NCI-H1092 (cell line): ENCODE data around the gene SMOC1.

Experiments
- DNase-seq: peaks from one replicate; lab custom pipeline; 2025; lab: John Stamatoyannopoulos, UW

The SMOC1 gene, protein sequence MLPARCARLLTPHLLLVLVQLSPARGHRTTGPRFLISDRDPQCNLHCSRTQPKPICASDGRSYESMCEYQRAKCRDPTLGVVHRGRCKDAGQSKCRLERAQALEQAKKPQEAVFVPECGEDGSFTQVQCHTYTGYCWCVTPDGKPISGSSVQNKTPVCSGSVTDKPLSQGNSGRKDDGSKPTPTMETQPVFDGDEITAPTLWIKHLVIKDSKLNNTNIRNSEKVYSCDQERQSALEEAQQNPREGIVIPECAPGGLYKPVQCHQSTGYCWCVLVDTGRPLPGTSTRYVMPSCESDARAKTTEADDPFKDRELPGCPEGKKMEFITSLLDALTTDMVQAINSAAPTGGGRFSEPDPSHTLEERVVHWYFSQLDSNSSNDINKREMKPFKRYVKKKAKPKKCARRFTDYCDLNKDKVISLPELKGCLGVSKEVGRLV

GRCh38 chr14:69879175-69880043, at the start of gene SMOC1:
Gene SMOC1, plus strand, starts transcription at chr14:69879416. Its CDS starts 263 bp downstream, at chr14:69879679.
- DNase-seq = peak; percentile 64

- DNase-seq = no peak
Observed at GRCh38 chr14:69838881-69839416, 40.3 kb upstream of the SMOC1 start.

- DNase-seq = no peak
Observed at GRCh38 chr14:69839661-69840060, 39.6 kb upstream of the SMOC1 start.

GRCh38 chr14:69841656-69842055, 37.6 kb upstream of the SMOC1 start:
- DNase-seq = peak; percentile 77

GRCh38 chr14:69842686-69843420, 36.4 kb upstream of the SMOC1 start:
- DNase-seq = peak; percentile 62

DNA sequence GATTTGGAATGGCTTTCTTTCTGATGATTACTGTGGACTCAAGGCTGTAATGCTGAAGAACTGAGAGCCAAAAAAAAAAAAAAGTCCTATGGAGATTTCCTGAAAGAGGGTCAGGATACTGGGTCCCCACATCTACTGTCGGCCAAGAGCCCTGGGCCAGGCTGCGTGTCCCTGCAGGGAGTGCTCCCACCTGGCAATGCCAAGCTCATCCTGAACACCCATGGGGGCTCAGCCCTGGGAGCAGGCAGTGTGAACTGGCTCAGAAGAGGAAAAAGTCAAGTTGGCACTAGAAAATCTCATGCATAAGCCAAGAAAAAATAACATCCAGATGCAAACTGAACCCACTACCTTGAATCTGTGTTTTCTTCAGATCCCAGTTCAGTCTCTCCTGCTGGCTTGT, 35.0 kb upstream of the SMOC1 start:
- no peak for DNase-seq

- DNase-seq = no peak
Observed at GRCh38 chr14:69845050-69845581, 34.1 kb upstream of the SMOC1 start.

GRCh38 chr14:69845787-69846186, 33.4 kb upstream of the SMOC1 start:
- no peak for DNase-seq

DNA sequence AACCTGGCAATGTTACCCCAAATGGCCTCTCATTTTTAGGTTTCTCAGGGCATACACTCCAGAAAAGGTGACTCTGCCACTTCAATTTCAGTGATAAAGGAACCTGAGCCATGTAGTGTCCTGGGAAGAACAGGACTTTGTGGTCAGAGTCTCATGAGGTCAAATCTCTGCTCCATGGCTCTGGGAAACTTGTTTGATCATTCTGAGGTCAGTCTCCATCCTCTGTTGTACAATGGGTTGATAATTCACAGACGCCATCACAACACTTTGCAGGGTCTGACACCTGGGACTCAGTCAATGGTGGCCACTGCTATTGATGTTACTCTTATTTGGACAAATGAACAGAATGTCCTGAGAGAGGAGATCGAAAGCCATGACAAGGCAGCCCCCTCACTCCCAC, 31.1 kb upstream of the SMOC1 start:
- no peak for DNase-seq

DNA sequence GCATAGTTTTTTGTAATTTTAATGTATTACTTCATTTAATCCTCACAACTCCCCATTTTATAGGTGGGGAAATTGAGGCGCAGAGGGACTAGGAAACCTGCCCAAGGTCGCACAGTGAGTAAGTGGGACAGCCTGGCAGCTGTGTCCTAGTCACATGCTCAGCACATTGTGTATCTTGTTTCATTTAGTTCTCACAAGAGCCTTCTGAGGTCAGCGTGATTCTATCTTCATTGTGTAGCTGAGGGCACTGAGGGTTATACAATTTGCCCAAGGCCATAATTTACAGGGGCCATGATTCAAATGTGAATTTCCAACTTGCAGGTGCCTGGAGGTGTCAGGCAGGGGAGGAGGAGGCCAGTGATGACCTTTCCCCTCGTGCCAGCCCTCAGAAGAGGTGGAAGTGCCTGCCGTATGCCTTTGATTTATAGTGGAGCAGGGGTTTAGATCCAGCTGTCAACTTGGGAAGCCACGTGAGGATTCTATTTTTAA, 30.3 kb upstream of the SMOC1 start:
- peak; percentile 19 for DNase-seq

- DNase-seq = no peak
Observed at GRCh38 chr14:69850086-69850735, 29.0 kb upstream of the SMOC1 start.

- no peak for DNase-seq
Observed at GRCh38 chr14:69850736-69851112, 28.5 kb upstream of the SMOC1 start.

DNA sequence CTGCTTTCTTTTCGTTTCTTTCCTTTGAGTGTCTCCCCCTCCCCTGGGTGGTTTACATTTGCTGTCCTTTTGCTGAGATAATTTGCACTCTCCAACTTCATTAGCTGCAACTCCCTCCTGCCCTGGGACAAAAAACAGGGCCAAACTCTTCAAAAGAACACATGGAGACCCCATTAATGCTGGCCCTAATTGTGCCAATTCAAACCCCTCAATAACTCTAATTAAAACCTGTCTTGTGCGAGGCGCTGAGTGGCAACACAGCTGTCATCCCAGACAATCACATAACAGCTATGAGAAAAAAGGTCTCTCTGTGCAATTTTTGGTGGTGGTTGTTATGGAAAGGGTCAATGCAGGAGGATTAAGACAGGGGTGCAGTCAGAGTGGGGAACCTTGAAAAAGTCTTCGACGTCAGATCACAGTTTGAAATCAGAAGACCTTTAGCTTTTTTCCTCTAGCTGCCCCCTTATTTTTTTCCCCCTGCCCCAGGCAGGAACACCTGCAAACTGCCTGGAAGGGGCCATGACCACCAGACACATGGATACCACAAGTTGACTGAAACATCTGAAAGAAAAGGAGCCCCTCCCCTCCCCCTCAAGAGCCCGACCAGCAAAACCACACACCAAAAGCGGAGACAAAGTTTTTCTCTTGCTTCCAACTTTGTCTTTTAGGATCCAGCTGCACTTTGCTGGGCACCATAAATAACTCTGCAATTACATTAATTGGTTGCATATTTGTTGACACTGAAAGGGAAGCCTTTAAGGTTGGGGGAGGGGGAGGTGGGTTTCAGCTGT, 26.5 kb upstream of the SMOC1 start:
- no peak for DNase-seq

DNA sequence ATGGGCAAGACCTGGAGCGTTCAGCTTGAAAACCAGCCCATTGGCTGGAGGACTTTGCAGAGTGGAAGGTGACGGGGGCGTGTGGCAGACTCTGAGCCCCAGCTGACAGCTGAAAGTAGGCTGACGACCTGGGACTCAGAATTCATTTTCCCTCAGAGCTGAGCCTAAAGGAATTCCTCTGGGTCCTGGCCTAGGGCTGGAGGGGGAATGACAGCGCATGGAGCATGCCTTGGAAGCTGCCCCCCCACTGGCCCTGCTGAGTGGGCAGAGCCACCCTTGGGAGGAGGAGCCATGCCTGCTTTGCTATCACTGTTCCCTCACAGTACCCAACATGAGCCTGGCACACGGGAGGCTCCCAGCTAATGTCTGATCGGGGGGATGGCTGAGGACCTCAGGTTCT, 25.4 kb upstream of the SMOC1 start:
- no peak for DNase-seq

DNA sequence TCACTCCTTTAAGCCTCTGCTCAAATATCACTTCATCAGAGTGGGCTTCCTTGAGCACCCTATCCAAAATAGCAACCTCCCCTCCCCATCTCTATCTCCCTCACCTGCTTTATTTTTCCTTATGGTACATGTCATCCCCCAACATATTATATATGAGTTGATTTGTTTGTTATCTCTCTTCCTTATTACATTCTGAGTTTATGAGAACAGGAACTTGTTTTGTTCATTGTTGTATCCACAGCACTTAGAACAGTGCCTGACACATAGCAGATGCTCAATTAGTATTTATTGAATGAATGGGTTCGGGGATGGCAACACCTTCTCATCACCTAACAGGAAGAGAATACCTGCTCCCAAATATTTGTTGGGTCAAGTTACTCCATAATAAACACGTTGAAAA, 24.6 kb upstream of the SMOC1 start:
- no peak for DNase-seq

GRCh38 chr14:69855180-69855832, 23.9 kb upstream of the SMOC1 start:
- no peak for DNase-seq

GRCh38 chr14:69858801-69859200, 20.4 kb upstream of the SMOC1 start:
- no peak for DNase-seq

DNA sequence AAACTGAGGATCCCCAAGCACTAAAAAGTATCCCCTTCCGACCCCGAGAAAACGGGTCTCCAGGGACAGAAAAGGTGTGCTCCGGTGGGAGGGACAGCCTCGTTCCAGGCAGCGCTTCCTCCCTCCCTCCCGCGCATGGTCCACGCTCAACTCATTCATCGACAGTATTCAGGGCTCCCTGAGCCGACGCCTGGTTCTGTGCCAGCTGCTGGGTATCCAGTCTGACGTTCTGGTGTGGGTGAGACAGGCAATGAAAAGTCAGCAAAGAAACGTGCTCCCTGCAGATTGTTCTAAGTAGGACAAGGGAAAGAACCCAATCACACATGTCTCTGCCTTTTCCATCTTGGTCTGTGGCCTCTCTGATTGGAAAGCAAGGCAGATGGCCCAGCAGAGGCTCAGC, 19.6 kb upstream of the SMOC1 start:
- DNase-seq = no peak

- no peak for DNase-seq
Observed at GRCh38 chr14:69860221-69860620, 19.0 kb upstream of the SMOC1 start.
